BE2C (cell line): ENCODE results near the gene ATP5PO.
"Not testable (repeated sequence)": the region's sequence is repeated elsewhere in the genome, so short reads cannot be mapped to it uniquely, and the experiment has no call there.

ENCODE experiments used
- DNase-seq: peaks from one replicate; pipeline ENCODE4 v3.0.0-alpha.2; 2020
- H3K27me3 ChIP-seq: fragments of 250-450 bp; sonication (Bioruptor Pico); 2 replicates; pipeline ENCODE4 v1.5.1; 2020; ENCODE audit warnings: mild to moderate bottlenecking
- H3K36me3 ChIP-seq: fragments of 250-450 bp; sonication (Bioruptor Pico); 2 replicates; pipeline ENCODE4 v1.5.1; 2020; ENCODE audit warnings: mild to moderate bottlenecking
- H3K4me1 ChIP-seq: fragments of 250-450 bp; sonication (Bioruptor Pico); 2 replicates; pipeline ENCODE4 v1.5.1; 2020
- H3K4me3 ChIP-seq: 2 replicates; pipeline ENCODE4 v1.5.1; 2011; ENCODE audit warnings: low read depth, low read length
- H3K9me3 ChIP-seq: fragments of 250-450 bp; sonication (Bioruptor Pico); 2 replicates; pipeline ENCODE4 v1.5.1; 2020
- CTCF ChIP-seq: IDR thresholded peaks from 2 replicates; pipeline ENCODE4 v1.5.1; 2012; ENCODE audit warnings: mild to moderate bottlenecking, low read depth, low read length

Gene ATP5PO

GRCh38 chr21:33937931-33938339 is 22.3 kb upstream of the ATP5PO start:
- Histone ChIP-seq H3K9me3 (no peaks in the 10 kb centered on the region), H3K4me3 (no peak overlapping the region), H3K36me3 (no peaks in the 10 kb centered on the region), H3K27me3 (no peaks in the 10 kb centered on the region), H3K4me1 (no peaks in the 10 kb centered on the region)
- no peak for DNase-seq
- no peak for TF ChIP-seq CTCF

- no peaks in the 10 kb centered on the region for H3K4me1 ChIP-seq
- H3K9me3 ChIP-seq: no peaks in the 10 kb centered on the region
- no peaks in the 10 kb centered on the region for H3K36me3 ChIP-seq
- no peak for TF ChIP-seq CTCF
- no peak overlapping the region for H3K4me3 ChIP-seq
- no peaks in the 10 kb centered on the region for H3K27me3 ChIP-seq
- DNase-seq: no peak
Measured at GRCh38 chr21:33937146-33937545, 21.5 kb upstream of the ATP5PO start.

- no peaks in the 10 kb centered on the region for H3K36me3 ChIP-seq
- no peaks in the 10 kb centered on the region for H3K4me1 ChIP-seq
- no peaks in the 10 kb centered on the region for H3K9me3 ChIP-seq
- no peak for DNase-seq
- no peaks in the 10 kb centered on the region for H3K27me3 ChIP-seq
- no peak for TF ChIP-seq CTCF
- no peak overlapping the region for H3K4me3 ChIP-seq
Measured at GRCh38 chr21:33936301-33937038, 20.9 kb upstream of the ATP5PO start.

- no peaks in the 10 kb centered on the region for H3K27me3 ChIP-seq
- no peak overlapping the region for H3K4me3 ChIP-seq
- no peaks in the 10 kb centered on the region for H3K4me1 ChIP-seq
Measured at GRCh38 chr21:33932731-33933130, 17.1 kb upstream of the ATP5PO start.

GRCh38 chr21:33931799-33932390 is 16.3 kb upstream of the ATP5PO start:
- TF ChIP-seq CTCF: no peak
- no peaks in the 10 kb centered on the region for H3K9me3 ChIP-seq
- DNase-seq: no peak
- H3K4me1 ChIP-seq: no peaks in the 10 kb centered on the region
- H3K36me3 ChIP-seq: no peaks in the 10 kb centered on the region
- H3K27me3 ChIP-seq: no peaks in the 10 kb centered on the region
- no peak overlapping the region for H3K4me3 ChIP-seq

More at GRCh38 chr21:33932731-33933130, 17.1 kb upstream of the ATP5PO start:
- Histone ChIP-seq H3K9me3 (no peaks in the 10 kb centered on the region), H3K36me3 (no peaks in the 10 kb centered on the region)
- TF ChIP-seq CTCF: no peak
- DNase-seq: no peak

- H3K27me3 ChIP-seq, H3K4me3 ChIP-seq, DNase-seq: not testable (repeated sequence)
Measured at GRCh38 chr21:33931052-33931798, 15.6 kb upstream of the ATP5PO start.

GRCh38 chr21:33926248-33926647 is 10.6 kb upstream of the ATP5PO start:
- not testable (repeated sequence) for H3K36me3 ChIP-seq, H3K4me1 ChIP-seq, H3K9me3 ChIP-seq

More at GRCh38 chr21:33931052-33931798, 15.6 kb upstream of the ATP5PO start:
- not testable (repeated sequence) for H3K9me3 ChIP-seq, H3K36me3 ChIP-seq, H3K4me1 ChIP-seq

More at GRCh38 chr21:33926248-33926647, 10.6 kb upstream of the ATP5PO start:
- DNase-seq, H3K27me3 ChIP-seq, H3K4me3 ChIP-seq: not testable (repeated sequence)
